ENCODE measurements around the gene DLGAP1. TPM values are rescaled to one million over a fixed set of nuclear protein-coding genes. Genes with fewer than 3 reads are reported as not detected.

The DLGAP1 gene
- total and polyA plus RNA-seq, 2 of the 13 experiments (the other 11 are each of a cell fraction or from before 2014, with no cell fraction given) = 0.01 TPM; not detected in 1

- TF ChIP-seq NFAT5 (CRISPR knock-in tag; IDR thresholded peaks at IDR 0.05) = no peak
- no peak for TF ChIP-seq MYNN (CRISPR knock-in tag; IDR thresholded peaks at IDR 0.05; ENCODE audit: low read depth)
- no peak for TF ChIP-seq PBX2 (CRISPR knock-in tag; IDR thresholded peaks at IDR 0.05)
- TF ChIP-seq ZBTB7B (CRISPR knock-in tag; IDR thresholded peaks at IDR 0.05) = no peak
- no peak for TF ChIP-seq TBL1XR1 (IDR thresholded peaks at IDR 0.05; ENCODE audit: borderline replicate concordance, low read length, partially characterized antibody)
- TF ChIP-seq DMAP1 (CRISPR knock-in tag; IDR thresholded peaks at IDR 0.05) = peak; percentile 19; the same call in 1 of the 2 replicates
- TF ChIP-seq ELF3 (CRISPR knock-in tag; IDR thresholded peaks at IDR 0.05) = peak; percentile 36; the same call in 1 of the 2 replicates
- peak; percentile 70 for TF ChIP-seq GATAD2A (CRISPR knock-in tag; IDR thresholded peaks at IDR 0.05)
- no peak for TF ChIP-seq CERS6 (CRISPR knock-in tag; IDR thresholded peaks at IDR 0.05)
- TF ChIP-seq HMGXB3 (CRISPR knock-in tag; IDR thresholded peaks at IDR 0.05; ENCODE audit: borderline replicate concordance) = 0 out of 2 replicates have a peak, but pooled peaks have one; percentile 58
- no peak for TF ChIP-seq ZNF83 (CRISPR knock-in tag; IDR thresholded peaks at IDR 0.05; ENCODE audit: borderline replicate concordance)
- 0 out of 2 replicates have a peak, but pooled peaks have one; percentile 58 for TF ChIP-seq GATA4 (IDR thresholded peaks at IDR 0.05; ENCODE audit: borderline replicate concordance, low read depth)
- TF ChIP-seq ZNF512B (CRISPR knock-in tag; IDR thresholded peaks at IDR 0.05; ENCODE audit: borderline replicate concordance) = no peak
Measured at GRCh38 chr18:3652380-3653262, 802.5 kb downstream of the DLGAP1 start (continued).

Measured in HepG2 (cell line).